Erythroblast (primary cell): ENCODE measurements around the gene KIF26B.

Source experiments
- GATA1 ChIP-seq: IDR thresholded peaks from 2 replicates; pipeline ENCODE4 v1.6.1; 2011; ENCODE audit warnings: low read depth, mild to moderate bottlenecking, control low read depth, low read length, moderate library complexity
- POLR2A ChIP-seq: IDR thresholded peaks from 2 replicates; pipeline ENCODE4 v1.6.1; 2011; ENCODE audit warnings: mild to moderate bottlenecking, low read length

DNA sequence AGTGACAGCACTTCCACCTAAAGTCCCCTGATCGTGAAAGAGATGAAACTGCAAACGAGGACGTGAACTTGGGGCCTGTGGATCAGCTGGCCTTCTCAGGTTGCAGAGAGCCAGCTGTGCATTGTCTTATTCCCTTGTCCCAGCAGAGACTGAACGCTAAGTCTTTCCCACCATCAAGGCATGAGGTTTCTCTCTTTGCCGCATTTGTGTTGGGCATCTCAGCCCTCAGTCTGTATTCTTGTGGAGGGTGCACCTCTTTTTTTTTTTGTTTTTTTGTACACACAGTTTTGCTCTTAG is 71.4 kb downstream of the KIF26B start:
- TF ChIP-seq POLR2A = no peak
- TF ChIP-seq GATA1 = no peak
